Activated CD4-positive, alpha-beta T cell treated with anti-CD3 and anti-CD28 coated beads, Interleukin-2, amount 10 ng/mL, durations not matched to agents 7 days and 5 days (primary cell): Measurements from ENCODE around the gene SLC25A44. TPM values are rescaled to one million over a fixed set of nuclear protein-coding genes. Genes with fewer than 3 reads are reported as not detected.

ENCODE experiments used
- total RNA-seq, 2 experiments: library from RNA; stranded (reverse); gene quantifications; one replicate each; pipeline ENCODE4 v1.2.3, GENCODE V29; 2021

SLC25A44 gene
- total RNA-seq, 2 experiments from 2014 or later: 27.5 to 28.0 TPM

Other genes starting within 250 kb of the SLC25A44 start
- 100 to 1,000 TPM; 157 to 191 TPM for gene ARHGEF2, start 215.6 kb upstream of the SLC25A44 start, total RNA-seq
- gene SSR2, start 173.2 kb upstream of the SLC25A44 start, total RNA-seq: 100 to 1,000 TPM; 235 to 273 TPM
- 10 to 100 TPM; 30.8 to 34.0 TPM for gene UBQLN4, start 140.3 kb upstream of the SLC25A44 start, total RNA-seq
- 10 to 100 TPM; 41.3 to 61.0 TPM for gene LAMTOR2, start 139.3 kb upstream of the SLC25A44 start, total RNA-seq
- under 1 TPM in 1 of 2 experiments, not detected in 1; 0.50 TPM for gene RAB25, start 132.9 kb upstream of the SLC25A44 start, total RNA-seq
- under 1 TPM; 0.02 to 0.05 TPM for gene MEX3A, start 111.6 kb upstream of the SLC25A44 start, total RNA-seq
- gene LMNA, start 79.4 kb upstream of the SLC25A44 start, total RNA-seq: 10 to 100 TPM; 38.3 to 43.5 TPM
- 10 to 100 TPM; 35.3 to 37.8 TPM for gene SEMA4A, start 40.5 kb upstream of the SLC25A44 start, total RNA-seq
- 10 to 100 TPM; 72.8 to 73.4 TPM for gene PMF1, start 18.9 kb downstream of the SLC25A44 start, total RNA-seq
- 1 to 10 TPM; 1.3 to 3.0 TPM for gene BGLAP, start 48.1 kb downstream of the SLC25A44 start, total RNA-seq
- gene PAQR6, start 54.0 kb downstream of the SLC25A44 start, total RNA-seq: 1 to 10 TPM; 6.2 to 7.3 TPM
- 10 to 100 TPM; 68.0 to 68.1 TPM for gene SMG5, start 88.7 kb downstream of the SLC25A44 start, total RNA-seq
- 10 to 100 TPM; 11.6 to 14.4 TPM for gene TMEM79, start 90.2 kb downstream of the SLC25A44 start, total RNA-seq
- gene GLMP, start 101.6 kb downstream of the SLC25A44 start, total RNA-seq: 10 to 100 TPM; 33.2 to 33.6 TPM
- under 1 TPM in 1 of 2 experiments, not detected in 1; 0.52 TPM for gene VHLL, start 105.2 kb downstream of the SLC25A44 start, total RNA-seq
- 100 to 1,000 TPM; 186 to 228 TPM for gene CCT3, start 144.2 kb downstream of the SLC25A44 start, total RNA-seq
- under 1 TPM; 0.50 to 0.89 TPM for gene TSACC, start 144.4 kb downstream of the SLC25A44 start, total RNA-seq
- gene RHBG, start 175.1 kb downstream of the SLC25A44 start, total RNA-seq: not detected